ENCODE measurements around the gene TTLL1.

DNA sequence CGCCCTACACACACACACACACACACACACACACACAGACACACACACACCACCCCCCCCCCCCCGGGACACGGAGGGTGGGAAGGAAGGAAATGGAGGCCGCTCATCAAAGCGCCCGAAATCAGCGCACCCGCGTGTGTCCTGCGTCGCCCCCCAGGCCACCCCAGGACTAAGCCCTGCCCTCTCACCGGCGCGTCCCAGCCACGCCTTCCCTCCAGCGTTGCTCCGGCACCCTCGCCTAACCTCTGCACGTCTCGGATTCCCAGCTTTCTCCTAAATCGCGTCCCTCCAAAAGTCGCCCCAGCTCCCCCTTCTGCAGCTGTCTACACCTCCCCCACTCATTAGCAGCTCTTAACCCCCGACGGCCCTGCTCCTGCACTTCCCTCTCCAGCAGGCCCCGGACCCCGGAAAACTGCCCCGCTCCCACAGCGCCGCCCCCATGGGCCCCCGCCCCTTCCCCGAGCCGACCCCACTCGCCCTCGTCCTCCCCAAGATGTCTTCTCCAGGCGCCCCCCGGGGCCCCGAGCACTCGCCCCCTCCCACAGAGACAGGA, 74.8 kb downstream of the TTLL1 start:
- TF ChIP-seq, protein P1, sequence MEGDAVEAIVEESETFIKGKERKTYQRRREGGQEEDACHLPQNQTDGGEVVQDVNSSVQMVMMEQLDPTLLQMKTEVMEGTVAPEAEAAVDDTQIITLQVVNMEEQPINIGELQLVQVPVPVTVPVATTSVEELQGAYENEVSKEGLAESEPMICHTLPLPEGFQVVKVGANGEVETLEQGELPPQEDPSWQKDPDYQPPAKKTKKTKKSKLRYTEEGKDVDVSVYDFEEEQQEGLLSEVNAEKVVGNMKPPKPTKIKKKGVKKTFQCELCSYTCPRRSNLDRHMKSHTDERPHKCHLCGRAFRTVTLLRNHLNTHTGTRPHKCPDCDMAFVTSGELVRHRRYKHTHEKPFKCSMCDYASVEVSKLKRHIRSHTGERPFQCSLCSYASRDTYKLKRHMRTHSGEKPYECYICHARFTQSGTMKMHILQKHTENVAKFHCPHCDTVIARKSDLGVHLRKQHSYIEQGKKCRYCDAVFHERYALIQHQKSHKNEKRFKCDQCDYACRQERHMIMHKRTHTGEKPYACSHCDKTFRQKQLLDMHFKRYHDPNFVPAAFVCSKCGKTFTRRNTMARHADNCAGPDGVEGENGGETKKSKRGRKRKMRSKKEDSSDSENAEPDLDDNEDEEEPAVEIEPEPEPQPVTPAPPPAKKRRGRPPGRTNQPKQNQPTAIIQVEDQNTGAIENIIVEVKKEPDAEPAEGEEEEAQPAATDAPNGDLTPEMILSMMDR (IDR thresholded peaks at IDR 0.05; ENCODE audit: low read length), result no peak
- TF ChIP-seq EZH2 (IDR thresholded peaks at IDR 0.05; ENCODE audit: borderline replicate concordance, low read length), result no peak

Measured in OCI-LY1 (cell line).